Activated CD8-positive, alpha-beta T cell treated with anti-CD3 and anti-CD28 coated beads for 36 hours (primary cell): ENCODE measurements around the gene ZPBP2. TPM values are rescaled to one million over a fixed set of nuclear protein-coding genes. Genes with fewer than 3 reads are reported as not detected.

ENCODE experiments used
- ATAC-seq: fragments of 200-7000 bp; cut with Tn5 transposase; one replicate; pipeline ENCODE4 v1.10.0; 2021; ENCODE audit warnings: mild to moderate bottlenecking, moderate library complexity
- CTCF ChIA-PET: fragments of 350-600 bp; sonication (Branson Sonifier 250); formaldehyde crosslinking; loops from one replicate; lab custom pipeline; 2021; ENCODE audit warnings: antibody characterized with exemption; lab: Charles Lee
- POLR2A ChIA-PET: fragments of 350-600 bp; sonication (Branson Sonifier 250); formaldehyde crosslinking; loops from one replicate; lab custom pipeline; 2021; ENCODE audit warnings: antibody characterized with exemption; lab: Charles Lee
- DNase-seq: peaks from one replicate; pipeline ENCODE4 v3.0.0-alpha.2; 2020
- H3K27ac Mint-ChIP-seq: one replicate; pipeline ENCODE4 v1.8.0; 2021; ENCODE audit warnings: mild to moderate bottlenecking, mixed read lengths
- H3K27me3 Mint-ChIP-seq: one replicate; pipeline ENCODE4 v1.8.0; 2021; ENCODE audit warnings: mixed read lengths
- H3K36me3 Mint-ChIP-seq: one replicate; pipeline ENCODE4 v1.8.0; 2021; ENCODE audit warnings: low read depth, mixed read lengths
- H3K4me1 Mint-ChIP-seq: one replicate; pipeline ENCODE4 v1.8.0; 2021; ENCODE audit warnings: low read depth, mixed read lengths
- H3K4me3 Mint-ChIP-seq: one replicate; pipeline ENCODE4 v1.8.0; 2021; ENCODE audit warnings: mild to moderate bottlenecking, moderate library complexity, mixed read lengths
- H3K9me3 Mint-ChIP-seq: one replicate; pipeline ENCODE4 v1.8.0; 2021; ENCODE audit warnings: mixed read lengths
- intact Hi-C: fragments of 100-400 bp; cut with micrococcal nuclease; formaldehyde crosslinking; loops from one replicate; pipeline ENCODE4 v1.10.0; 2022
- total RNA-seq, 2 experiments: library from RNA; stranded (reverse); gene quantifications; one replicate each; pipeline ENCODE4 v1.2.3, GENCODE V29; 2021
- TF ChIP-seq, protein P1 (sequence below): fragments of 200-600 bp; IDR thresholded peaks from one replicate; pipeline ENCODE4 v1.8.0; 2022; ENCODE audit warnings: antibody characterized with exemption, mild to moderate bottlenecking

Gene ZPBP2
- total RNA-seq, 2 experiments from 2014 or later, result not detected

GRCh38 chr17:39822051-39822451 lies 46.0 kb upstream of the ZPBP2 start:
- H3K4me3 Mint-ChIP-seq, result no peak overlapping the region
- H3K27ac Mint-ChIP-seq, result peak overlapping the region; percentile 69
- CTCF ChIA-PET, result interaction anchor here (1.1 to 2.2 kb wide), 8 partner anchors 8 to 200 kb away, joined by 3 to 12 read pairs (median 4); partner anchors contain the start of genes IKZF3 and MIEN1
- DNase-seq (peak; percentile 53), ATAC-seq (peak; percentile 31)
- POLR2A ChIA-PET, result interaction anchor here (0.6 to 1.1 kb wide), 5 partner anchors 29 to 104 kb away, joined by 3 to 5 read pairs (median 3); no protein-coding TSS in a partner anchor
- no peaks in the 10 kb centered on the region for H3K27me3 Mint-ChIP-seq
- peaks cover 40% of the 10 kb centered on the region for H3K9me3 Mint-ChIP-seq
- intact Hi-C loops, result no loop called here
- peaks cover 57% of the 10 kb centered on the region for H3K4me1 Mint-ChIP-seq
- H3K36me3 Mint-ChIP-seq, result peaks cover 85% of the 10 kb centered on the region
- TF ChIP-seq, protein P1, sequence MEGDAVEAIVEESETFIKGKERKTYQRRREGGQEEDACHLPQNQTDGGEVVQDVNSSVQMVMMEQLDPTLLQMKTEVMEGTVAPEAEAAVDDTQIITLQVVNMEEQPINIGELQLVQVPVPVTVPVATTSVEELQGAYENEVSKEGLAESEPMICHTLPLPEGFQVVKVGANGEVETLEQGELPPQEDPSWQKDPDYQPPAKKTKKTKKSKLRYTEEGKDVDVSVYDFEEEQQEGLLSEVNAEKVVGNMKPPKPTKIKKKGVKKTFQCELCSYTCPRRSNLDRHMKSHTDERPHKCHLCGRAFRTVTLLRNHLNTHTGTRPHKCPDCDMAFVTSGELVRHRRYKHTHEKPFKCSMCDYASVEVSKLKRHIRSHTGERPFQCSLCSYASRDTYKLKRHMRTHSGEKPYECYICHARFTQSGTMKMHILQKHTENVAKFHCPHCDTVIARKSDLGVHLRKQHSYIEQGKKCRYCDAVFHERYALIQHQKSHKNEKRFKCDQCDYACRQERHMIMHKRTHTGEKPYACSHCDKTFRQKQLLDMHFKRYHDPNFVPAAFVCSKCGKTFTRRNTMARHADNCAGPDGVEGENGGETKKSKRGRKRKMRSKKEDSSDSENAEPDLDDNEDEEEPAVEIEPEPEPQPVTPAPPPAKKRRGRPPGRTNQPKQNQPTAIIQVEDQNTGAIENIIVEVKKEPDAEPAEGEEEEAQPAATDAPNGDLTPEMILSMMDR, result no peak

DNA sequence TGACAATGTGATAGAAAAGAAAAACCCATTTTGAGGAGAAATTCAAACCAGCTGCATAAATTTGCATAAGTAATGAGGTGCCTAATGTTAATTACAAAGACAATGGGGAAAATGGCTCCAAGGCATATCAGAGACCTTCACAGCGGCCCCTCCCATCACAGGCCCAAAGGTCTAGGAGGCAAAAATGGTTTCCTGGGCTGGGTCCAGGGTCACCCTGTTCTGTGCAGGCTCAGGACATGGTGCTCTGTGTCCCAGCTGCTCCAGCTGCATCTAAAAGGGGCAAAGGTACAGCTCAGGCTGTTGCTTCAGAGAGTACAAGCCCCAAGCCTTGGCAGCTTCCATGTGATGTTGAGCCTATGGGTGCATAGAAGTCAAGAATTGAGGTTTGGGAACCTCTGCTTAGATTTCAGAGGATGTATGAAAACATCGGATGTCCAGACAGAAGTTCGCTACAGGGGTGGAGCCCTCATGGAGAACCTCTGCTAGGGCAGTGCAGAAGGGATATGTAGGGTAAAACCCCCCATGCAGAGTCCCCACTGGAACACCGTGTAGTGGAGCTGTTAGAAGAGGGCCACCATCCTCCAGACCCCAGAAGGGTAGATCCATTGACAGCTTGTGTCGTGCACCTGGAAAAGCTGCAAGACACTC lies 44.5 kb upstream of the ZPBP2 start:
- Mint-ChIP-seq H3K27me3 (no peaks in the 10 kb centered on the region), H3K36me3 (peaks cover 88% of the 10 kb centered on the region), H3K27ac (no peak overlapping the region), H3K4me1 (peaks cover 54% of the 10 kb centered on the region), H3K9me3 (peaks cover 40% of the 10 kb centered on the region), H3K4me3 (no peak overlapping the region)
- CTCF ChIA-PET, result no interaction called here
- TF ChIP-seq, protein P1, result no peak
- POLR2A ChIA-PET, result interaction anchor here (0.6 to 1.7 kb wide), 5 partner anchors 11 to 157 kb away, joined by 3 to 4 read pairs (median 3); no protein-coding TSS in a partner anchor
- DNase-seq, result peak; percentile 60
- no peak for ATAC-seq
- intact Hi-C loops, result no loop called here

GRCh38 chr17:39826334-39826733 lies 41.7 kb upstream of the ZPBP2 start:
- ATAC-seq, result no peak
- H3K9me3 Mint-ChIP-seq, result peaks cover 40% of the 10 kb centered on the region
- POLR2A ChIA-PET, result interaction anchor here (1.0 to 2.3 kb wide), 3 partner anchors 9 to 56 kb away, joined by 3 to 6 read pairs (median 3); no protein-coding TSS in a partner anchor
- no peak overlapping the region for H3K4me3 Mint-ChIP-seq
- peak overlapping the region; percentile 53 for H3K27ac Mint-ChIP-seq
- H3K36me3 Mint-ChIP-seq, result peaks cover 85% of the 10 kb centered on the region
- peaks cover 40% of the 10 kb centered on the region for H3K4me1 Mint-ChIP-seq
- CTCF ChIA-PET, result no interaction called here
- TF ChIP-seq, protein P1, result no peak
- intact Hi-C loops, result no loop called here
- no peak for DNase-seq
- H3K27me3 Mint-ChIP-seq, result no peaks in the 10 kb centered on the region

DNA sequence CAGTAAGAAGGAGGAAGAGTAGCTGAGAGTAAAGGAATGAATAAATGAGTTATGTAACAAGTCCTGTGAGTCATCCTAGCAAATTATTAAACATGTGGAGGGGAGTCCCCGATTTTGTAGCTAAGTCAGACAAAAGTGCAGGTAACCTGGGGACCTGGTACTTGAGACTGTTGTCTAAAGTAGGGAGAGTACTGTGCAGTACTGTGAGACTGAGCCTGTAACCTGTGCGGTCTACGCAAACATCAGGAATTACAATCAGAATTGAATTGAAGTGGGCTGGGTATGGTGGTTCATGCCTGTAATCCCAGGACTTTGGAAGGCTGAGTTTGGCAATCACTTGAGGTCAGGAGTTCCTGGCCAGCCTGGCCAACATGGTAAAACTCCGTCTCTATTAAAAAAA lies 39.6 kb upstream of the ZPBP2 start:
- TF ChIP-seq, protein P1, result no peak
- Mint-ChIP-seq H3K27ac (peak overlapping the region; percentile 33), H3K36me3 (peaks cover 74% of the 10 kb centered on the region), H3K4me3 (no peak overlapping the region), H3K9me3 (peaks cover 23% of the 10 kb centered on the region), H3K27me3 (no peaks in the 10 kb centered on the region), H3K4me1 (peaks cover 33% of the 10 kb centered on the region)
- ChIA-PET CTCF (interaction anchor here (0.6 to 1.3 kb wide), 4 partner anchors 9 to 51 kb away, joined by 3 to 7 read pairs (median 3); no protein-coding TSS in a partner anchor), POLR2A (interaction anchor here (1.0 to 2.3 kb wide), 3 partner anchors 10 to 58 kb away, joined by 3 to 6 read pairs (median 4); no protein-coding TSS in a partner anchor)
- intact Hi-C loops, result no loop called here
- DNase-seq, result no peak
- ATAC-seq, result no peak

GRCh38 chr17:39831588-39831987 lies 36.4 kb upstream of the ZPBP2 start:
- Mint-ChIP-seq H3K9me3 (peaks cover 12% of the 10 kb centered on the region), H3K36me3 (peaks cover 64% of the 10 kb centered on the region), H3K4me3 (no peak overlapping the region), H3K27ac (peak overlapping the region; percentile 36), H3K27me3 (no peaks in the 10 kb centered on the region), H3K4me1 (peaks cover 45% of the 10 kb centered on the region)
- ATAC-seq (no peak), DNase-seq (no peak)
- TF ChIP-seq, protein P1, result no peak
- intact Hi-C loops, result no loop called here
- CTCF ChIA-PET, result interaction anchor here (0.9 to 1.6 kb wide), 3 partner anchors 10 to 208 kb away, joined by 4 to 5 read pairs (median 4); no protein-coding TSS in a partner anchor
- POLR2A ChIA-PET, result interaction anchor here (1.1 to 1.5 kb wide), 2 partner anchors 9 to 11 kb away, joined by 3 read pairs; no protein-coding TSS in a partner anchor
